ENCODE results near the gene IL20. TPM values are rescaled to one million over a fixed set of nuclear protein-coding genes. Genes with fewer than 3 reads are reported as not detected.

The IL20 gene
- total RNA-seq, 6 donors from 2014 or later, result not detected

GRCh38 chr1:206834217-206834616 lies 31.2 kb upstream of the IL20 start:
- no peak for ATAC-seq (ENCODE audit: low FRiP score in 2 of 2)
- Histone ChIP-seq H3K27me3 (no peaks in the 10 kb centered on the region), H3K27ac (no peak overlapping the region), H3K4me1 (peaks cover 0 to 9% (median 2%) of the 10 kb centered on the region in 4 donors), H3K36me3 (no peaks in the 10 kb centered on the region), H3K4me3 (no peak overlapping the region), H3K9me3 (no peaks in the 10 kb centered on the region)
- peak in 1 of 2 donors; percentile 6 for DNase-seq
- 90 to 91% methylated on average over 6 of the region's 6 CpGs for WGBS, 2 donors
- TF ChIP-seq CTCF (IDR thresholded peaks at IDR 0.05) (no peak), EP300 (IDR thresholded peaks at IDR 0.05) (no peak), POLR2A (IDR thresholded peaks at IDR 0.05) (no peak), POLR2AphosphoS5 (IDR thresholded peaks at IDR 0.05) (no peak)

GRCh38 chr1:206834711-206835110 lies 30.7 kb upstream of the IL20 start:
- peak; percentile 8 to 92 for ATAC-seq (ENCODE audit: low FRiP score in 2 of 2)
- Histone ChIP-seq H3K36me3 (no peaks in the 10 kb centered on the region), H3K9me3 (no peaks in the 10 kb centered on the region), H3K27me3 (no peaks in the 10 kb centered on the region), H3K4me1 (peaks cover 0 to 9% (median 2%) of the 10 kb centered on the region in 4 donors), H3K4me3 (no peak overlapping the region), H3K27ac (no peak overlapping the region)
- no peak for TF ChIP-seq POLR2AphosphoS5 (IDR thresholded peaks at IDR 0.05)
- no peak for TF ChIP-seq EP300 (IDR thresholded peaks at IDR 0.05)
- TF ChIP-seq POLR2A (IDR thresholded peaks at IDR 0.05), result no peak
- no peak for TF ChIP-seq CTCF (IDR thresholded peaks at IDR 0.05)
- DNase-seq, result peak in 1 of 2 donors; percentile 58
- 56 to 59% methylated on average over 3 of the region's 3 CpGs for WGBS, 2 donors

GRCh38 chr1:206835186-206835585 lies 30.2 kb upstream of the IL20 start:
- Histone ChIP-seq H3K36me3 (no peaks in the 10 kb centered on the region), H3K27me3 (no peaks in the 10 kb centered on the region), H3K4me1 (peaks cover 0 to 9% (median 2%) of the 10 kb centered on the region in 4 donors), H3K27ac (no peak overlapping the region), H3K4me3 (no peak overlapping the region), H3K9me3 (no peaks in the 10 kb centered on the region)
- WGBS, 2 donors, result 54 to 55% methylated on average over 3 of the region's 3 CpGs
- ATAC-seq (ENCODE audit: low FRiP score in 2 of 2), result no peak
- no peak for DNase-seq
- TF ChIP-seq POLR2AphosphoS5 (IDR thresholded peaks at IDR 0.05) (no peak), CTCF (IDR thresholded peaks at IDR 0.05) (no peak)

GRCh38 chr1:206836111-206836510 lies 29.3 kb upstream of the IL20 start:
- Histone ChIP-seq H3K4me1 (peaks cover 0 to 9% (median 2%) of the 10 kb centered on the region in 4 donors), H3K27me3 (no peaks in the 10 kb centered on the region), H3K27ac (no peak overlapping the region), H3K9me3 (no peaks in the 10 kb centered on the region), H3K4me3 (no peak overlapping the region), H3K36me3 (no peaks in the 10 kb centered on the region)
- WGBS, 2 donors, result 59 to 71% methylated on average over 2 of the region's 2 CpGs
- DNase-seq, result no peak
- no peak for ATAC-seq (ENCODE audit: low FRiP score in 2 of 2)
- TF ChIP-seq POLR2AphosphoS5 (IDR thresholded peaks at IDR 0.05), result no peak
- TF ChIP-seq CTCF (IDR thresholded peaks at IDR 0.05), result no peak
- no peak for TF ChIP-seq POLR2A (IDR thresholded peaks at IDR 0.05)
- TF ChIP-seq EP300 (IDR thresholded peaks at IDR 0.05), result no peak

- ATAC-seq (ENCODE audit: low FRiP score in 2 of 2) (no peak), DNase-seq (no peak)
- no peaks in the 10 kb centered on the region for H3K9me3 ChIP-seq
- no peak overlapping the region for H3K4me3 ChIP-seq
- 81 to 88% methylated on average over 4 of the region's 4 CpGs for WGBS, 2 donors
- no peaks in the 10 kb centered on the region for H3K27me3 ChIP-seq
- TF ChIP-seq EP300 (IDR thresholded peaks at IDR 0.05), result no peak
- TF ChIP-seq POLR2A (IDR thresholded peaks at IDR 0.05), result no peak
- TF ChIP-seq CTCF (IDR thresholded peaks at IDR 0.05), result no peak
- TF ChIP-seq POLR2AphosphoS5 (IDR thresholded peaks at IDR 0.05), result no peak
- H3K4me1 ChIP-seq, result peaks cover 0 to under 1% (median 0%) of the 10 kb centered on the region in 4 donors
- H3K27ac ChIP-seq, result no peak overlapping the region
- no peaks in the 10 kb centered on the region for H3K36me3 ChIP-seq
These were observed 26.3 kb upstream of the IL20 start for GRCh38 chr1:206839006-206839560.
